WTC11 (cell line): ENCODE measurements around the gene PDE1C. TPM values are rescaled to one million over a fixed set of nuclear protein-coding genes. Genes with fewer than 3 reads are reported as not detected.

Source experiments
- ATAC-seq: fragments of 200-7000 bp; cut with Tn5 transposase; 2 replicates; pipeline ENCODE4 v1.10.0; 2021; ENCODE audit warnings: mild to moderate bottlenecking, moderate library complexity
- CTCF ChIA-PET: fragments of 300-600 bp; sonication (Branson Sonifier 250); formaldehyde crosslinking; loops from one replicate; lab custom pipeline; 2021; ENCODE audit warnings: antibody characterized with exemption; lab: Charles Lee
- POLR2A ChIA-PET: fragments of 350-600 bp; sonication (Branson Sonifier 250); formaldehyde crosslinking; loops from one replicate; lab custom pipeline; 2021; ENCODE audit warnings: antibody characterized with exemption; lab: Charles Lee
- DNase-seq: peaks from one replicate; pipeline ENCODE4 v3.0.0; 2021; ENCODE audit warnings: low spot score
- H3K27ac Mint-ChIP-seq: 2 replicates; pipeline ENCODE4 v1.8.0; 2021; ENCODE audit warnings: mixed read lengths
- H3K27me3 Mint-ChIP-seq: 2 replicates; pipeline ENCODE4 v1.8.0; 2021; ENCODE audit warnings: low read depth, mild to moderate bottlenecking, moderate library complexity, mixed read lengths
- H3K36me3 Mint-ChIP-seq: 2 replicates; pipeline ENCODE4 v1.8.0; 2021; ENCODE audit warnings: mixed read lengths
- H3K4me1 Mint-ChIP-seq: 2 replicates; pipeline ENCODE4 v1.8.0; 2022; ENCODE audit warnings: mixed read lengths
- H3K4me3 Mint-ChIP-seq: 2 replicates; pipeline ENCODE4 v1.8.0; 2021; ENCODE audit warnings: mild to moderate bottlenecking, moderate library complexity, mixed read lengths
- H3K9me3 Mint-ChIP-seq: 2 replicates; pipeline ENCODE4 v1.8.0; 2021; ENCODE audit warnings: mixed read lengths
- ARID4B ChIP-seq: sonication (generic); formaldehyde crosslinking; IDR thresholded peaks from 2 replicates; pipeline ENCODE4 v1.8.0; 2023; ENCODE audit warnings: missing genetic modification reagents, mild to moderate bottlenecking, borderline replicate concordance
- ESRRA ChIP-seq: sonication (generic); formaldehyde crosslinking; IDR thresholded peaks from 2 replicates; pipeline ENCODE4 v1.8.1; 2022; ENCODE audit warnings: mild to moderate bottlenecking, missing genetic modification reagents, borderline replicate concordance
- ETV6 ChIP-seq: sonication (generic); formaldehyde crosslinking; IDR thresholded peaks from 2 replicates; pipeline ENCODE4 v1.8.1; 2022; ENCODE audit warnings: mild to moderate bottlenecking, missing genetic modification reagents
- FOXP1 ChIP-seq: sonication (generic); formaldehyde crosslinking; IDR thresholded peaks from 2 replicates; pipeline ENCODE4 v1.8.0; 2022; ENCODE audit warnings: missing genetic modification reagents, mild to moderate bottlenecking, moderate library complexity, borderline replicate concordance
- GRHL2 ChIP-seq: fragments of 250-450 bp; sonication (Bioruptor Pico); IDR thresholded peaks from 2 replicates; pipeline ENCODE4 v1.8.0; 2022; ENCODE audit warnings: mild to moderate bottlenecking, moderate library complexity; ENCODE audit not compliant: insufficient replicate concordance, severe bottlenecking
- HMGA2 ChIP-seq: fragments of 250-450 bp; sonication (Bioruptor Pico); IDR thresholded peaks from 2 replicates; pipeline ENCODE4 v1.4.0; 2021; ENCODE audit warnings: mild to moderate bottlenecking, moderate library complexity
- IRF2 ChIP-seq: sonication (generic); formaldehyde crosslinking; IDR thresholded peaks from 2 replicates; pipeline ENCODE4 v1.8.0; 2022; ENCODE audit warnings: low read depth, missing genetic modification reagents, borderline replicate concordance
- KAT7 ChIP-seq: sonication (generic); formaldehyde crosslinking; IDR thresholded peaks from 2 replicates; pipeline ENCODE4 v1.8.1; 2023; ENCODE audit warnings: missing genetic modification reagents, mild to moderate bottlenecking, borderline replicate concordance
- OVOL2 ChIP-seq: fragments of 250-450 bp; sonication (Bioruptor Pico); IDR thresholded peaks from 2 replicates; pipeline ENCODE4 v1.9.0; 2021; ENCODE audit warnings: mild to moderate bottlenecking, borderline replicate concordance
- SMAD3 ChIP-seq: sonication (generic); formaldehyde crosslinking; IDR thresholded peaks from 2 replicates; pipeline ENCODE4 v1.8.0; 2022; ENCODE audit warnings: missing genetic modification reagents, mild to moderate bottlenecking, borderline replicate concordance
- SMAD4 ChIP-seq: sonication (generic); formaldehyde crosslinking; IDR thresholded peaks from 2 replicates; pipeline ENCODE4 v1.8.0; 2022; ENCODE audit warnings: mild to moderate bottlenecking, missing genetic modification reagents
- ZNF219 ChIP-seq: sonication (generic); formaldehyde crosslinking; IDR thresholded peaks from 2 replicates; pipeline ENCODE4 v1.8.0; 2023; ENCODE audit warnings: missing genetic modification reagents, mild to moderate bottlenecking, borderline replicate concordance
- ZNF396 ChIP-seq: fragments of 250-450 bp; sonication (Bioruptor Pico); IDR thresholded peaks from 2 replicates; pipeline ENCODE4 v1.8.0; 2021; ENCODE audit warnings: mild to moderate bottlenecking, moderate library complexity, borderline replicate concordance
- ZNF416 ChIP-seq: fragments of 250-450 bp; sonication (Bioruptor Pico); IDR thresholded peaks from 2 replicates; pipeline ENCODE4 v1.9.0; 2021; ENCODE audit warnings: mild to moderate bottlenecking, inconsistent platforms
- total RNA-seq: library from RNA; stranded (reverse); gene quantifications from 3 replicates; pipeline ENCODE4 v1.2.3, GENCODE V29; 2021
- TF ChIP-seq, protein P1 (sequence below): sonication (generic); formaldehyde crosslinking; IDR thresholded peaks from 2 replicates; pipeline ENCODE4 v1.8.1; 2023; ENCODE audit warnings: mild to moderate bottlenecking, missing genetic modification reagents, borderline replicate concordance
- TF ChIP-seq, protein P2 (sequence below): fragments of 250-450 bp; sonication (Bioruptor Pico); IDR thresholded peaks from 2 replicates; pipeline ENCODE4 v1.9.0; 2021; ENCODE audit warnings: moderate library complexity, mild to moderate bottlenecking, inconsistent platforms, borderline replicate concordance
- TF ChIP-seq, protein P3 (sequence below): sonication (generic); formaldehyde crosslinking; IDR thresholded peaks from 2 replicates; pipeline ENCODE4 v1.8.1; 2023; ENCODE audit warnings: mild to moderate bottlenecking, missing genetic modification reagents
- TF ChIP-seq, protein P4 (sequence below): sonication (generic); formaldehyde crosslinking; IDR thresholded peaks from 2 replicates; pipeline ENCODE4 v1.8.0; 2022; ENCODE audit warnings: mild to moderate bottlenecking, missing genetic modification reagents

PDE1C gene
- total RNA-seq, 1 experiment from 2014 or later, result 0.55 TPM

DNA sequence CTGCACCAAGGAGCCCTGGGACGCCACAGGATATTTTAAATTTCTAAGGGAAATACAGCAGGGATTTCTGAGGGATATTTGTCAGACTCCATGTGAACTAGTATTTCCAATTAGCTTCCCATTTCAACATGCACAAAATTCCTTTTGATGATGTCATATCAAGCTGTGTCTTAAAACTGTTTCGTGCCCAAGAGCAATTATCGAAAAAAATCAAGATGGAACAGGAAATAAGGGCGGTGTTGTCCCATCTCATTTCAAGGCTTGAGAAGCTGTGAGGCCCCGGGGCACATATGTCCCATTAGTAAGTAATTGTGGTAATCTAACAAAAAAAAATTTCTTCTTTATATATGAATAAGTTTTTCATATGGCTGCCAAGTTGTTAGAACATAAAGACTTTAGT lies 335.8 kb downstream of the PDE1C start:
- no peaks in the 10 kb centered on the region for H3K9me3 Mint-ChIP-seq
- CTCF ChIA-PET, result interaction anchor here (0.6 kb wide), 1 partner anchor 490 kb away, joined by 3 read pairs; no protein-coding TSS in a partner anchor
- H3K27me3 Mint-ChIP-seq, result peaks cover 28% of the 10 kb centered on the region
- DNase-seq (no peak), ATAC-seq (no peak)
- no peak for TF ChIP-seq ZNF219 (CRISPR knock-in tag)
- no peak for TF ChIP-seq GRHL2 (CRISPR knock-in tag)
- TF ChIP-seq, protein P1, sequence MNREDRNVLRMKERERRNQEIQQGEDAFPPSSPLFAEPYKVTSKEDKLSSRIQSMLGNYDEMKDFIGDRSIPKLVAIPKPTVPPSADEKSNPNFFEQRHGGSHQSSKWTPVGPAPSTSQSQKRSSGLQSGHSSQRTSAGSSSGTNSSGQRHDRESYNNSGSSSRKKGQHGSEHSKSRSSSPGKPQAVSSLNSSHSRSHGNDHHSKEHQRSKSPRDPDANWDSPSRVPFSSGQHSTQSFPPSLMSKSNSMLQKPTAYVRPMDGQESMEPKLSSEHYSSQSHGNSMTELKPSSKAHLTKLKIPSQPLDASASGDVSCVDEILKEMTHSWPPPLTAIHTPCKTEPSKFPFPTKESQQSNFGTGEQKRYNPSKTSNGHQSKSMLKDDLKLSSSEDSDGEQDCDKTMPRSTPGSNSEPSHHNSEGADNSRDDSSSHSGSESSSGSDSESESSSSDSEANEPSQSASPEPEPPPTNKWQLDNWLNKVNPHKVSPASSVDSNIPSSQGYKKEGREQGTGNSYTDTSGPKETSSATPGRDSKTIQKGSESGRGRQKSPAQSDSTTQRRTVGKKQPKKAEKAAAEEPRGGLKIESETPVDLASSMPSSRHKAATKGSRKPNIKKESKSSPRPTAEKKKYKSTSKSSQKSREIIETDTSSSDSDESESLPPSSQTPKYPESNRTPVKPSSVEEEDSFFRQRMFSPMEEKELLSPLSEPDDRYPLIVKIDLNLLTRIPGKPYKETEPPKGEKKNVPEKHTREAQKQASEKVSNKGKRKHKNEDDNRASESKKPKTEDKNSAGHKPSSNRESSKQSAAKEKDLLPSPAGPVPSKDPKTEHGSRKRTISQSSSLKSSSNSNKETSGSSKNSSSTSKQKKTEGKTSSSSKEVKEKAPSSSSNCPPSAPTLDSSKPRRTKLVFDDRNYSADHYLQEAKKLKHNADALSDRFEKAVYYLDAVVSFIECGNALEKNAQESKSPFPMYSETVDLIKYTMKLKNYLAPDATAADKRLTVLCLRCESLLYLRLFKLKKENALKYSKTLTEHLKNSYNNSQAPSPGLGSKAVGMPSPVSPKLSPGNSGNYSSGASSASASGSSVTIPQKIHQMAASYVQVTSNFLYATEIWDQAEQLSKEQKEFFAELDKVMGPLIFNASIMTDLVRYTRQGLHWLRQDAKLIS, result no peak
- no peak for TF ChIP-seq SMAD4 (CRISPR knock-in tag)
- POLR2A ChIA-PET, result interaction anchor here (0.7 kb wide), 1 partner anchor 72 kb away, joined by 3 read pairs; no protein-coding TSS in a partner anchor
- no peaks in the 10 kb centered on the region for H3K36me3 Mint-ChIP-seq
- no peak overlapping the region for H3K4me3 Mint-ChIP-seq
- peaks cover 3% of the 10 kb centered on the region; the same call in 1 of the 2 replicates for H3K4me1 Mint-ChIP-seq
- no peak overlapping the region for H3K27ac Mint-ChIP-seq

GRCh38 chr7:31729195-31729804 lies 340.9 kb downstream of the PDE1C start:
- no peak for DNase-seq
- Mint-ChIP-seq H3K4me3 (no peak overlapping the region), H3K36me3 (0 out of 2 replicates have a peak, but pooled peaks cover 2% of the 10 kb centered on the region), H3K27ac (no peak overlapping the region), H3K27me3 (peaks cover 16% of the 10 kb centered on the region), H3K9me3 (peaks cover 5% of the 10 kb centered on the region), H3K4me1 (peaks cover 9% of the 10 kb centered on the region)
- CTCF ChIA-PET, result interaction anchor here (1.0 to 1.5 kb wide), 3 partner anchors 43 to 595 kb away, joined by 4 to 7 read pairs (median 5); partner anchors contain the start of gene PPP1R17
- ATAC-seq, result peak; percentile 75
- TF ChIP-seq ZNF416 (CRISPR knock-in tag) (no peak), ESRRA (CRISPR knock-in tag) (no peak)
- POLR2A ChIA-PET, result no interaction called here

DNA sequence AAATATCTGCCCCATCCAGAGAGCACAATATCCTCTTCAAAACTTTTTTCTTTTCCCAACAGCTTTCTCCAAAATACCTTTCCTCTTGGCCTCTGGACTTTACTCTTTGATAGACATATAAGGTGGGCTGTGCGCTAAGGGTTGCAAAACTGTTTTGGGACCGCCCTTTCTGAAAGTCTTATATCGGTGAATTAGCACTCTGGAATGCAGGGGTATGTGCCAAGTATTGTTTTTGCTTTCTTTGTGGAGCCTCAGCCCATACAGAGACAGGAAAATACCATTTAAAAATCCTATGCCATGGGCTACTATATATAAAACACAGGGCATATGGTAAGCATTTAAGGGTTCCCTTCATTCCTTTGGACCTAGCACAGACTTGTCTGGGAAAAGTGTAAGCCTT lies 345.5 kb downstream of the PDE1C start:
- Mint-ChIP-seq H3K9me3 (peaks cover 5% of the 10 kb centered on the region), H3K27ac (no peak overlapping the region), H3K27me3 (peaks cover 6% of the 10 kb centered on the region; the same call in 1 of the 2 replicates), H3K4me3 (no peak overlapping the region), H3K36me3 (0 out of 2 replicates have a peak, but pooled peaks cover 2% of the 10 kb centered on the region), H3K4me1 (peaks cover 6% of the 10 kb centered on the region)
- ChIA-PET CTCF (interaction anchor here (1.2 kb wide), 1 partner anchor 19 kb away, joined by 3 read pairs; no protein-coding TSS in a partner anchor), POLR2A (no interaction called here)
- ATAC-seq (no peak), DNase-seq (no peak)
- TF ChIP-seq, protein P2, sequence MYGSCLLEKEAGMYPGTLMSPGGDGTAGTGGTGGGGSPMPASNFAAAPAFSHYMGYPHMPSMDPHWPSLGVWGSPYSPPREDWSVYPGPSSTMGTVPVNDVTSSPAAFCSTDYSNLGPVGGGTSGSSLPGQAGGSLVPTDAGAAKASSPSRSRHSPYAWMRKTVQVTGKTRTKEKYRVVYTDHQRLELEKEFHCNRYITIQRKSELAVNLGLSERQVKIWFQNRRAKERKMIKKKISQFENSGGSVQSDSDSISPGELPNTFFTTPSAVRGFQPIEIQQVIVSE, result no peak
- no peak for TF ChIP-seq ZNF396
- TF ChIP-seq ETV6 (CRISPR knock-in tag), result no peak
- TF ChIP-seq OVOL2 (CRISPR knock-in tag), result no peak
- TF ChIP-seq KAT7 (CRISPR knock-in tag), result no peak
- TF ChIP-seq, protein P3, sequence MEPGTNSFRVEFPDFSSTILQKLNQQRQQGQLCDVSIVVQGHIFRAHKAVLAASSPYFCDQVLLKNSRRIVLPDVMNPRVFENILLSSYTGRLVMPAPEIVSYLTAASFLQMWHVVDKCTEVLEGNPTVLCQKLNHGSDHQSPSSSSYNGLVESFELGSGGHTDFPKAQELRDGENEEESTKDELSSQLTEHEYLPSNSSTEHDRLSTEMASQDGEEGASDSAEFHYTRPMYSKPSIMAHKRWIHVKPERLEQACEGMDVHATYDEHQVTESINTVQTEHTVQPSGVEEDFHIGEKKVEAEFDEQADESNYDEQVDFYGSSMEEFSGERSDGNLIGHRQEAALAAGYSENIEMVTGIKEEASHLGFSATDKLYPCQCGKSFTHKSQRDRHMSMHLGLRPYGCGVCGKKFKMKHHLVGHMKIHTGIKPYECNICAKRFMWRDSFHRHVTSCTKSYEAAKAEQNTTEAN (CRISPR knock-in tag), result no peak
- TF ChIP-seq ARID4B (CRISPR knock-in tag), result no peak
- no peak for TF ChIP-seq IRF2
- no peak for TF ChIP-seq HMGA2 (CRISPR knock-in tag)
- no peak for TF ChIP-seq SMAD3 (CRISPR knock-in tag)
- no peak for TF ChIP-seq FOXP1 (CRISPR knock-in tag)
- TF ChIP-seq, protein P4, sequence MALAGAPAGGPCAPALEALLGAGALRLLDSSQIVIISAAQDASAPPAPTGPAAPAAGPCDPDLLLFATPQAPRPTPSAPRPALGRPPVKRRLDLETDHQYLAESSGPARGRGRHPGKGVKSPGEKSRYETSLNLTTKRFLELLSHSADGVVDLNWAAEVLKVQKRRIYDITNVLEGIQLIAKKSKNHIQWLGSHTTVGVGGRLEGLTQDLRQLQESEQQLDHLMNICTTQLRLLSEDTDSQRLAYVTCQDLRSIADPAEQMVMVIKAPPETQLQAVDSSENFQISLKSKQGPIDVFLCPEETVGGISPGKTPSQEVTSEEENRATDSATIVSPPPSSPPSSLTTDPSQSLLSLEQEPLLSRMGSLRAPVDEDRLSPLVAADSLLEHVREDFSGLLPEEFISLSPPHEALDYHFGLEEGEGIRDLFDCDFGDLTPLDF (CRISPR knock-in tag), result no peak
